ENCODE measurements around the gene MAP9. TPM values are rescaled to one million over a fixed set of nuclear protein-coding genes. Genes with fewer than 3 reads are reported as not detected.

MAP9 gene
- total RNA-seq, 1 experiment from 2014 or later, result 2.6 TPM

GRCh38 chr4:155392481-155393184 is 15.9 kb upstream of the MAP9 start:
- Histone ChIP-seq H3K27me3 (ENCODE audit: control insufficient read depth, insufficient read depth, low read length) (peaks cover 6% of the 10 kb centered on the region; the same call in 1 of the 2 replicates), H3K36me3 (replicated peaks; ENCODE audit: control insufficient read depth, insufficient read depth, low read length) (no peaks in the 10 kb centered on the region), H3K4me3 (ENCODE audit: insufficient read depth, low read depth, low read length) (no peak overlapping the region)
- DNase-seq, result no peak

- Histone ChIP-seq H3K27me3 (ENCODE audit: control insufficient read depth, insufficient read depth, low read length) (peaks cover 5% of the 10 kb centered on the region; the same call in 1 of the 2 replicates), H3K4me3 (ENCODE audit: insufficient read depth, low read depth, low read length) (no peak overlapping the region), H3K36me3 (replicated peaks; ENCODE audit: control insufficient read depth, insufficient read depth, low read length) (no peaks in the 10 kb centered on the region)
- DNase-seq, result no peak
Observed at GRCh38 chr4:155391932-155392331, 15.2 kb upstream of the MAP9 start.

DNA sequence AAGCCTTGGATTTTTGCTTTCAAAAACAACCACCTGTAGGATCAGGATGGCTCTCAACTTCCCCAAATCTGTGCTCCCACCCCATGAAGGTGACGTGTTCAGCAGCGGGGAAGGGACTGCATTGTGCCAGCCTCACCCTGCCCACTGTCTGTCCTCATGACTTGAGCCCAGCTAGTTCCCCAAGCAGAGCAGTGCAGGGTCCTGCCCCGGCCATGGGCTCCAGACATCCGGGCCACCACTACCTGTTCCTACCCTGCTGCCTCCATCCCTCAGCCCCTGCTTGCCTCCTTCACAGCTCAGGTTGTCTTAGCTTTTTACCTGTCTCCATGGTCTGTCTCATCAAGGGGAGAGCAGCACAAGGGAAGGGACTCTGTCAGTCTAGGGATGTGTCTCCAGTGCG is 11.4 kb upstream of the MAP9 start:
- DNase-seq, result no peak
- Histone ChIP-seq H3K27me3 (ENCODE audit: control insufficient read depth, insufficient read depth, low read length) (peaks cover 5% of the 10 kb centered on the region; the same call in 1 of the 2 replicates), H3K36me3 (replicated peaks; ENCODE audit: control insufficient read depth, insufficient read depth, low read length) (no peaks in the 10 kb centered on the region), H3K4me3 (ENCODE audit: insufficient read depth, low read depth, low read length) (no peak overlapping the region)

GRCh38 chr4:155383541-155383940 is 6.8 kb upstream of the MAP9 start:
- H3K36me3 ChIP-seq (replicated peaks; ENCODE audit: control insufficient read depth, insufficient read depth, low read length), result no peaks in the 10 kb centered on the region
- DNase-seq, result no peak
- peaks cover 4% of the 10 kb centered on the region; the same call in 1 of the 2 replicates for H3K27me3 ChIP-seq (ENCODE audit: control insufficient read depth, insufficient read depth, low read length)
- no peak overlapping the region for H3K4me3 ChIP-seq (ENCODE audit: insufficient read depth, low read depth, low read length)

DNA sequence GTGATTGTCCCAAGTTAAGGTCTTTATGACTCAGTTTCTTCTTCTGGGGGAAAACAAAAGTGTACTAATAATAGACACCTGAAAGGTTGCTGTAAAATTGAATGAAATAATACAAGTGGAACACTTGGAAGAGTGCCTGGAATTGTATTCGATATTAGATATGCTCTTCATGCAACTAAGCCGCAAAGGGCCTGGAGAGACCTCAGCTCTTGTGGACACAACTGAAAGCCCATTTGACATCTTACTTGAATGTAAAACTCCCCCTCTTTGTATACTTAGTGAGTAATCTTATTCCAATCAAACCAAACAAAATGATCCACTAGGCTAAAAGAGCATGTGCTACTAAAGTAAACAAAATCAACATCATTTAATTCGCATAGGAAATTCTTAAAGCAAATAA is 511 bp upstream of the MAP9 start:
- Histone ChIP-seq H3K36me3 (replicated peaks; ENCODE audit: control insufficient read depth, insufficient read depth, low read length) (0 out of 2 replicates have a peak, but pooled peaks cover 2% of the 10 kb centered on the region), H3K27me3 (ENCODE audit: control insufficient read depth, insufficient read depth, low read length) (peaks cover 4% of the 10 kb centered on the region; the same call in 1 of the 2 replicates), H3K4me3 (ENCODE audit: insufficient read depth, low read depth, low read length) (no peak overlapping the region)
- DNase-seq, result no peak

- no peak overlapping the region for H3K4me3 ChIP-seq (ENCODE audit: insufficient read depth, low read depth, low read length)
- DNase-seq, result no peak
- H3K36me3 ChIP-seq (replicated peaks; ENCODE audit: control insufficient read depth, insufficient read depth, low read length), result peaks cover 2% of the 10 kb centered on the region; the same call in 1 of the 2 replicates
- peaks cover 1% of the 10 kb centered on the region; the same call in 1 of the 2 replicates for H3K27me3 ChIP-seq (ENCODE audit: control insufficient read depth, insufficient read depth, low read length)
Observed at GRCh38 chr4:155371432-155372043, 5.2 kb downstream of the MAP9 start.

DNA sequence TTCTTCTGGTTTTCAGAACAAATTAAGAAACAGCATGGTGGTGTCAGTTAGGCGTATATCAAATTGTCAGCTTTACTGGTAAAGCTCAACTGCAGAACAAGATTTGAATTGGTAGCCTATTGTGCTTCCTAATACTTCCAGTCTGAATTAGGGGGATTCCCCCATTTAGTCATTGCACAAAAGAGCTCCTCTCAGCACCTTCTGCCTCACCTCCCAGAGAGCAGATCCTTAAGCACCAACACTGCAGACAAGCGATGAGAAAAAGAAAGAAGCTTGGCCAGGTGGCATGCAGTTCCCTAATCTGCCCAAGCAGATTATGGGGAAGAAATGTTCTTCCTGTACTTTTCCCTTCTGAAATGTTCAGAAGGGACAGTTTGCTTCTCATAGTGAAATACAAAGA is 9.2 kb downstream of the MAP9 start:
- DNase-seq, result no peak
- H3K4me3 ChIP-seq (ENCODE audit: insufficient read depth, low read depth, low read length), result no peak overlapping the region
- H3K27me3 ChIP-seq (ENCODE audit: control insufficient read depth, insufficient read depth, low read length), result no peaks in the 10 kb centered on the region
- H3K36me3 ChIP-seq (replicated peaks; ENCODE audit: control insufficient read depth, insufficient read depth, low read length), result peaks cover 1% of the 10 kb centered on the region; the same call in 1 of the 2 replicates

GRCh38 chr4:155353923-155354540 is 22.7 kb downstream of the MAP9 start:
- no peaks in the 10 kb centered on the region for H3K27me3 ChIP-seq (ENCODE audit: control insufficient read depth, insufficient read depth, low read length)
- H3K36me3 ChIP-seq (replicated peaks; ENCODE audit: control insufficient read depth, insufficient read depth, low read length), result no peaks in the 10 kb centered on the region
- no peak for DNase-seq
- H3K4me3 ChIP-seq (ENCODE audit: insufficient read depth, low read depth, low read length), result no peak overlapping the region

DNA sequence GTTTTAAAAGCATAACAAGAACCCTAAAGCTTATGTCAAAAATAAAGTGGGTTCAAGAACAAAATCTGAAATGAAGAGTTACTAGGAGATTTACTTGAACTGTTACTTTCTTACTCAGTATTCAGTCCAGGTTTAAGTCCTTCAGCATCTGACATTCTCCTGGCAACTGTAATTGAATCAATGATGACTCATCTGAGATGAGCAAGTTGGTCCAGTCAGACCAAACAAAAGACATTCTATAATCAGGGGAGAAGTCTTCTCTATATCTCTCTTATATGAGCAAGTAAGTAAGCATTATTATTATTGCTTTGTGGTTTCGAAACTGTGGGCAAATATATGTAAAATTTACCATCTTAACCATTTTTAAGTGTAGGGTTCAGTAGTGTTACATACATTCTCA is 34.6 kb downstream of the MAP9 start:
- no peak for DNase-seq
- Histone ChIP-seq H3K4me3 (ENCODE audit: insufficient read depth, low read depth, low read length) (no peak overlapping the region), H3K36me3 (replicated peaks; ENCODE audit: control insufficient read depth, insufficient read depth, low read length) (no peaks in the 10 kb centered on the region; the same call in 1 of the 2 replicates), H3K27me3 (ENCODE audit: control insufficient read depth, insufficient read depth, low read length) (no peaks in the 10 kb centered on the region)

DNA sequence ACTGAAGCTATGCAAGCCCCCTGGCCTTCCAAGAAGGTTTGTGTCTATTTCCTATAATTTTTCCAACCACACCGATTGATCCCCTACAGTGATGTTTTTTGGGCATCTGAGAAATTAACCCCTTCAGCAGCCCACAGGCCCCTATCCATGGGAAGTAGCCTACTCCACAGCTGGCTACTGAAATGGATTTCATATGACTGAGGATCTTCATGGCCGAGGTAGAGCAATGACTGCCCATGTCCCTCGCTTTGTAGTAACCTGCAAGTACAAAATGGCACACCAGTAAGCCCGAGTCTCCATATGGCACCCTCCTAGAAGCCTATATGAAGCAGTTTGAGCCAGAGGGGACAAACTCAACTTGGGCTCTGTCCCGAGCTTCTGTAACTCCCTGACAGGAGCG is 36.8 kb downstream of the MAP9 start:
- Histone ChIP-seq H3K4me3 (ENCODE audit: insufficient read depth, low read depth, low read length) (no peak overlapping the region), H3K27me3 (ENCODE audit: control insufficient read depth, insufficient read depth, low read length) (no peaks in the 10 kb centered on the region), H3K36me3 (replicated peaks; ENCODE audit: control insufficient read depth, insufficient read depth, low read length) (no peaks in the 10 kb centered on the region)
- DNase-seq, result no peak

GRCh38 chr4:155339588-155339987 is 37.2 kb downstream of the MAP9 start:
- H3K36me3 ChIP-seq (replicated peaks; ENCODE audit: control insufficient read depth, insufficient read depth, low read length), result no peaks in the 10 kb centered on the region
- no peak for DNase-seq
- H3K4me3 ChIP-seq (ENCODE audit: insufficient read depth, low read depth, low read length), result no peak overlapping the region
- no peaks in the 10 kb centered on the region for H3K27me3 ChIP-seq (ENCODE audit: control insufficient read depth, insufficient read depth, low read length)

GRCh38 chr4:155338196-155338595 is 38.6 kb downstream of the MAP9 start:
- H3K36me3 ChIP-seq (replicated peaks; ENCODE audit: control insufficient read depth, insufficient read depth, low read length), result no peaks in the 10 kb centered on the region
- no peak overlapping the region for H3K4me3 ChIP-seq (ENCODE audit: insufficient read depth, low read depth, low read length)
- no peak for DNase-seq
- no peaks in the 10 kb centered on the region for H3K27me3 ChIP-seq (ENCODE audit: control insufficient read depth, insufficient read depth, low read length)

DNA sequence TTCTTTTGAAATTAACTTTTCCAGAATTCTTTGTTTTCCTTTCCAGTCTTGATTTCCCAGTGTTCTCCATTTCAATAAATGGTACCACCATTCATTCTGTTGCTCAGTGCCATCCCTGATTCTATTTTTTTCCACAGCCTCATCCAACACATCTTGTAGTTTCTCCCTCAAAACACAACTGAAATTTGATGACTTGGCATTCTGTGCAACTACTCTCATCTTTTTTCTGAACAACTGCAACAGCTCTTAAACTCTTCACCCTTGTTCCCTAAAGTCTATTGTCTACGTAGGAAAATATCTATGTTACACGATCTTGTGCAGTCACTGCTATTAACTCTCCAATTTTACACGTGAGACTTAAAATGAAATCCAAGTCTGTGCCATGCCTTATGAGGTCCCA is 40.5 kb downstream of the MAP9 start:
- no peaks in the 10 kb centered on the region for H3K36me3 ChIP-seq (replicated peaks; ENCODE audit: control insufficient read depth, insufficient read depth, low read length)
- H3K27me3 ChIP-seq (ENCODE audit: control insufficient read depth, insufficient read depth, low read length), result no peaks in the 10 kb centered on the region
- no peak for DNase-seq
- H3K4me3 ChIP-seq (ENCODE audit: insufficient read depth, low read depth, low read length), result no peak overlapping the region

DNA sequence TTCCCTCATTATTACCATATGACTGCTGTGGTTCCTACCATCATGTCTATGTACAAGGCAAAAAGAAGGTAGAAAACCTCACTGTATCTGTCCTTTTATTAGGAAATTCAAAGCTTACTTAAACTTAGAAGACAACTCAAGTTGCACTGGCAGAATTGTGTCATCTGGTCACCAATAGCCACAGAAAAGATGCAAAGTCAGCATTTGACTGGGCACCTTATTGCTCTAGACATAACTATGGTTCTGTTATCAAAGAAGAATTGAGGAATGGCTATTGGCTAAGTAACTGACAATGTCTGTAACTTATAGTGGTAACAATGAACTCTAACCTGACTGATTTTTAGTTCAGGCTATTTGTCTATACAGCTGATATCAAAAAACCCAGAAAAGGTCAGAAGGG is 45.3 kb downstream of the MAP9 start:
- H3K36me3 ChIP-seq (replicated peaks; ENCODE audit: control insufficient read depth, insufficient read depth, low read length), result no peaks in the 10 kb centered on the region
- no peak overlapping the region for H3K4me3 ChIP-seq (ENCODE audit: insufficient read depth, low read depth, low read length)
- DNase-seq, result no peak
- H3K27me3 ChIP-seq (ENCODE audit: control insufficient read depth, insufficient read depth, low read length), result no peaks in the 10 kb centered on the region

DNA sequence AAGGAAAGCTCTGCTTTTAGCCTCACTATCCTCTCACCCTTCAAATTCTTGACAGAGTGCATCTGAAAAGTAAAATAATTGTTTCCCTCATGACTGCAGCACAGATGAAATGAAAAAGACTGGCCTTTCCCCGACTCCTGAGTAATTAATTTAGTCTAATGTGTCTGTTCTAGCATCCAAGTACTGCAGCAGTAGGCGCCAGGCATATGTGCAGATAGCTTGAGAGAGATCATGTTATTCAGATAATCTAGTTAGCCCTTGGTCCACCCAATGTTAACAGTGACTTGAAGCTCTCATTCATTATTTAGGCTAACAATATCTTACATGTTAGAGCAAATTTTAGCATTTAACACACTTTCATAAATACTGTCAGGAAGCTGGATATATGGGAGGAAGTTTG is 54.0 kb downstream of the MAP9 start:
- Histone ChIP-seq H3K27me3 (ENCODE audit: control insufficient read depth, insufficient read depth, low read length) (no peaks in the 10 kb centered on the region), H3K36me3 (replicated peaks; ENCODE audit: control insufficient read depth, insufficient read depth, low read length) (no peaks in the 10 kb centered on the region), H3K4me3 (ENCODE audit: insufficient read depth, low read depth, low read length) (no peak overlapping the region)
- DNase-seq, result no peak
